Measurements from ENCODE around the gene ADORA2A. TPM values are rescaled to one million over a fixed set of nuclear protein-coding genes. Genes with fewer than 3 reads are reported as not detected.
A peak's percentile ranks its signal among the peaks of the same experiment; 100 is the strongest.

Gene ADORA2A
- total and polyA plus RNA-seq, 2 of the 13 experiments (the other 11 are each of a cell fraction or from before 2014, with no cell fraction given) = 3.3 to 5.0 TPM

DNA sequence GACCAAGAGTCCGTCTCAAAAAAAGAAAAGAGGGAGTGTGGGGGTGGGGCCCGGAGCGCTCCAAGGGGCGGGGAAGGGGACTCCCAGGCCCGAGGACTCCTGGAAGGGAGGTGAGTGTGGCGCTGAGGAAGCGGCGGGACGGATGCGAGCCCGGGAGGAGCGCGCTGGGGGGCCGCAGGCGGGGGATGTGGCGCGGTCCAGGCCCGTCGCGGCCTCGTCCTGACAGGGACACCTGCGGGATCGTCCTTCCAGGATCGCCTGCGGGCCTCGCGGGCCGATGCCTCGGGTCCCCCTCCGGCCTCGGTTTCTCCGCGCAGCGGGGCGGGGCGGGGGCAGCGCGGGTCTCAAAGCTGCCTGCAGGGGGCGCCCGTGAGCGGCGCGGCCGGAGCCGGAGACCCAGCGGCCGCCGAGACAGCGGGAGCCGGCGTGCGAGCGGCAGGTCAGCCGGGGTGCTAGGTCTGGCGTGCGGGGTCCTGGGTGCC, 3.8 kb upstream of the ADORA2A start (continued):
- no peak for TF ChIP-seq SMYD3 (CRISPR knock-in tag; IDR thresholded peaks at IDR 0.05)
- TF ChIP-seq ELK4 (CRISPR knock-in tag; IDR thresholded peaks at IDR 0.05; ENCODE audit: borderline replicate concordance) = no peak
- TF ChIP-seq NCOA5 (CRISPR knock-in tag; IDR thresholded peaks at IDR 0.05) = no peak
- TF ChIP-seq, protein P1, sequence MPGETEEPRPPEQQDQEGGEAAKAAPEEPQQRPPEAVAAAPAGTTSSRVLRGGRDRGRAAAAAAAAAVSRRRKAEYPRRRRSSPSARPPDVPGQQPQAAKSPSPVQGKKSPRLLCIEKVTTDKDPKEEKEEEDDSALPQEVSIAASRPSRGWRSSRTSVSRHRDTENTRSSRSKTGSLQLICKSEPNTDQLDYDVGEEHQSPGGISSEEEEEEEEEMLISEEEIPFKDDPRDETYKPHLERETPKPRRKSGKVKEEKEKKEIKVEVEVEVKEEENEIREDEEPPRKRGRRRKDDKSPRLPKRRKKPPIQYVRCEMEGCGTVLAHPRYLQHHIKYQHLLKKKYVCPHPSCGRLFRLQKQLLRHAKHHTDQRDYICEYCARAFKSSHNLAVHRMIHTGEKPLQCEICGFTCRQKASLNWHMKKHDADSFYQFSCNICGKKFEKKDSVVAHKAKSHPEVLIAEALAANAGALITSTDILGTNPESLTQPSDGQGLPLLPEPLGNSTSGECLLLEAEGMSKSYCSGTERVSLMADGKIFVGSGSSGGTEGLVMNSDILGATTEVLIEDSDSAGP (CRISPR knock-in tag; IDR thresholded peaks at IDR 0.05; ENCODE audit: borderline replicate concordance) = 0 out of 2 replicates have a peak, but pooled peaks have one; percentile 19
- TF ChIP-seq, protein P2, sequence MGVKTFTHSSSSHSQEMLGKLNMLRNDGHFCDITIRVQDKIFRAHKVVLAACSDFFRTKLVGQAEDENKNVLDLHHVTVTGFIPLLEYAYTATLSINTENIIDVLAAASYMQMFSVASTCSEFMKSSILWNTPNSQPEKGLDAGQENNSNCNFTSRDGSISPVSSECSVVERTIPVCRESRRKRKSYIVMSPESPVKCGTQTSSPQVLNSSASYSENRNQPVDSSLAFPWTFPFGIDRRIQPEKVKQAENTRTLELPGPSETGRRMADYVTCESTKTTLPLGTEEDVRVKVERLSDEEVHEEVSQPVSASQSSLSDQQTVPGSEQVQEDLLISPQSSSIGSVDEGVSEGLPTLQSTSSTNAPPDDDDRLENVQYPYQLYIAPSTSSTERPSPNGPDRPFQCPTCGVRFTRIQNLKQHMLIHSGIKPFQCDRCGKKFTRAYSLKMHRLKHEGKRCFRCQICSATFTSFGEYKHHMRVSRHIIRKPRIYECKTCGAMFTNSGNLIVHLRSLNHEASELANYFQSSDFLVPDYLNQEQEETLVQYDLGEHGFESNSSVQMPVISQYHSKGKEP (CRISPR knock-in tag; IDR thresholded peaks at IDR 0.05) = no peak
- TF ChIP-seq SMAD1 (CRISPR knock-in tag; IDR thresholded peaks at IDR 0.05; ENCODE audit: borderline replicate concordance, low read depth) = no peak
- TF ChIP-seq, protein P3, sequence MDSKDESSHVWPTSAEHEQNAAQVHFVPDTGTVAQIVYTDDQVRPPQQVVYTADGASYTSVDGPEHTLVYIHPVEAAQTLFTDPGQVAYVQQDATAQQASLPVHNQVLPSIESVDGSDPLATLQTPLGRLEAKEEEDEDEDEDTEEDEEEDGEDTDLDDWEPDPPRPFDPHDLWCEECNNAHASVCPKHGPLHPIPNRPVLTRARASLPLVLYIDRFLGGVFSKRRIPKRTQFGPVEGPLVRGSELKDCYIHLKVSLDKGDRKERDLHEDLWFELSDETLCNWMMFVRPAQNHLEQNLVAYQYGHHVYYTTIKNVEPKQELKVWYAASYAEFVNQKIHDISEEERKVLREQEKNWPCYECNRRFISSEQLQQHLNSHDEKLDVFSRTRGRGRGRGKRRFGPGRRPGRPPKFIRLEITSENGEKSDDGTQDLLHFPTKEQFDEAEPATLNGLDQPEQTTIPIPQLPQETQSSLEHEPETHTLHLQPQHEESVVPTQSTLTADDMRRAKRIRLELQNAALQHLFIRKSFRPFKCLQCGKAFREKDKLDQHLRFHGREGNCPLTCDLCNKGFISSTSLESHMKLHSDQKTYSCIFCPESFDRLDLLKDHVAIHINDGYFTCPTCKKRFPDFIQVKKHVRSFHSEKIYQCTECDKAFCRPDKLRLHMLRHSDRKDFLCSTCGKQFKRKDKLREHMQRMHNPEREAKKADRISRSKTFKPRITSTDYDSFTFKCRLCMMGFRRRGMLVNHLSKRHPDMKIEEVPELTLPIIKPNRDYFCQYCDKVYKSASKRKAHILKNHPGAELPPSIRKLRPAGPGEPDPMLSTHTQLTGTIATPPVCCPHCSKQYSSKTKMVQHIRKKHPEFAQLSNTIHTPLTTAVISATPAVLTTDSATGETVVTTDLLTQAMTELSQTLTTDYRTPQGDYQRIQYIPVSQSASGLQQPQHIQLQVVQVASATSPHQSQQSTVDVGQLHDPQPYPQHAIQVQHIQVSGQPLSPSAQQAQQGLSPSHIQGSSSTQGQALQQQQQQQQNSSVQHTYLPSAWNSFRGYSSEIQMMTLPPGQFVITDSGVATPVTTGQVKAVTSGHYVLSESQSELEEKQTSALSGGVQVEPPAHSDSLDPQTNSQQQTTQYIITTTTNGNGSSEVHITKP (CRISPR knock-in tag; IDR thresholded peaks at IDR 0.05; ENCODE audit: low read depth) = no peak
- TF ChIP-seq, protein P4, sequence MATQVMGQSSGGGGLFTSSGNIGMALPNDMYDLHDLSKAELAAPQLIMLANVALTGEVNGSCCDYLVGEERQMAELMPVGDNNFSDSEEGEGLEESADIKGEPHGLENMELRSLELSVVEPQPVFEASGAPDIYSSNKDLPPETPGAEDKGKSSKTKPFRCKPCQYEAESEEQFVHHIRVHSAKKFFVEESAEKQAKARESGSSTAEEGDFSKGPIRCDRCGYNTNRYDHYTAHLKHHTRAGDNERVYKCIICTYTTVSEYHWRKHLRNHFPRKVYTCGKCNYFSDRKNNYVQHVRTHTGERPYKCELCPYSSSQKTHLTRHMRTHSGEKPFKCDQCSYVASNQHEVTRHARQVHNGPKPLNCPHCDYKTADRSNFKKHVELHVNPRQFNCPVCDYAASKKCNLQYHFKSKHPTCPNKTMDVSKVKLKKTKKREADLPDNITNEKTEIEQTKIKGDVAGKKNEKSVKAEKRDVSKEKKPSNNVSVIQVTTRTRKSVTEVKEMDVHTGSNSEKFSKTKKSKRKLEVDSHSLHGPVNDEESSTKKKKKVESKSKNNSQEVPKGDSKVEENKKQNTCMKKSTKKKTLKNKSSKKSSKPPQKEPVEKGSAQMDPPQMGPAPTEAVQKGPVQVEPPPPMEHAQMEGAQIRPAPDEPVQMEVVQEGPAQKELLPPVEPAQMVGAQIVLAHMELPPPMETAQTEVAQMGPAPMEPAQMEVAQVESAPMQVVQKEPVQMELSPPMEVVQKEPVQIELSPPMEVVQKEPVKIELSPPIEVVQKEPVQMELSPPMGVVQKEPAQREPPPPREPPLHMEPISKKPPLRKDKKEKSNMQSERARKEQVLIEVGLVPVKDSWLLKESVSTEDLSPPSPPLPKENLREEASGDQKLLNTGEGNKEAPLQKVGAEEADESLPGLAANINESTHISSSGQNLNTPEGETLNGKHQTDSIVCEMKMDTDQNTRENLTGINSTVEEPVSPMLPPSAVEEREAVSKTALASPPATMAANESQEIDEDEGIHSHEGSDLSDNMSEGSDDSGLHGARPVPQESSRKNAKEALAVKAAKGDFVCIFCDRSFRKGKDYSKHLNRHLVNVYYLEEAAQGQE (IDR thresholded peaks at IDR 0.05; ENCODE audit: borderline replicate concordance in 1 of 2, low read depth in 1 of 2, low read length in 2 of 2) = no peak
- TF ChIP-seq EZH2 (conservative IDR thresholded peaks at IDR 0.05; ENCODE audit: low read depth, low read length) = no peak
- TF ChIP-seq MLXIP (CRISPR knock-in tag; IDR thresholded peaks at IDR 0.05; ENCODE audit: borderline replicate concordance) = no peak

Data from HepG2 (cell line).